Left lung (tissue), 10 donors: ENCODE results near the gene NT5E. TPM values are rescaled to one million over a fixed set of nuclear protein-coding genes. Genes with fewer than 3 reads are reported as not detected.

Experiments used
- ATAC-seq: fragments of 200-7000 bp; cut with Tn5 transposase; one replicate; pipeline ENCODE4 v1.9.1; 2020; ENCODE audit warnings: moderate library complexity
- DNase-seq, 4 donors: peaks; one replicate each; pipeline ENCODE4 v3.0.0-alpha.2; 2013 to 2020
- H3K27ac ChIP-seq, 2 donors: fragments of 200-600 bp; sonication (generic) in 1 of 2; one replicate each; pipeline versions ENCODE4 v1.5.0 to v1.8.0; 2020 to 2021
- H3K27me3 ChIP-seq, 2 donors: fragments of 200-600 bp; sonication (generic) in 1 of 2; one replicate each; pipeline versions ENCODE4 v1.5.0 to v1.8.0; 2020 to 2021
- H3K36me3 ChIP-seq, 2 donors: fragments of 200-600 bp; sonication (generic) in 1 of 2; one replicate each; pipeline versions ENCODE4 v1.5.0 to v1.8.0; 2020 to 2021
- H3K4me1 ChIP-seq, 2 donors: fragments of 200-600 bp; one replicate each; pipeline ENCODE4 v1.8.0; 2021
- H3K4me3 ChIP-seq, 2 donors: fragments of 200-600 bp; sonication (generic) in 1 of 2; one replicate each; pipeline versions ENCODE4 v1.5.0 to v1.8.0; 2020 to 2021; ENCODE audit warnings: mild to moderate bottlenecking in 1 of 2
- H3K9me3 ChIP-seq, 2 donors: fragments of 200-600 bp; sonication (generic) in 1 of 2; one replicate each; pipeline versions ENCODE4 v1.5.0 to v1.8.0; 2020 to 2021
- intact Hi-C, 2 donors: fragments of 100-400 bp; cut with DNase I; formaldehyde crosslinking; loops; one replicate each; pipeline versions ENCODE4 v1.11.2 to v1.14.2; 2022
- polyA plus RNA-seq, 6 donors: library from polyadenylated mRNA; unstranded; fragments of 120-200 nt; gene quantifications; one replicate each; pipeline ENCODE4 v1.2.1, GENCODE V29; 2013; ENCODE audit not compliant: insufficient read length in 6 of 6
- total RNA-seq, 2 donors: library from RNA; stranded (reverse); fragmentation: NEBNext Ultra II Directional; extraction: Animal tissue kit (Norgen Biotek cat#: 25700); gene quantifications; one replicate each; pipeline ENCODE4 v1.2.1, GENCODE V29; 2021
- TF ChIP-seq, protein P1 (sequence below), 2 donors: fragments of 200-600 bp; sonication (generic) in 1 of 2; IDR thresholded peaks; one replicate each; pipeline versions ENCODE4 v1.5.0 to v1.8.0; 2021; ENCODE audit warnings: antibody characterized with exemption in 2 of 2
- donor health status: DM: no; HTN: yes; CAD: no.
- donor health status: DM: no; HTN: no; CAD: no.

Gene NT5E
- total and polyA plus RNA-seq, 8 donors = 9.1 to 16.8 (median 14.5) TPM

DNA sequence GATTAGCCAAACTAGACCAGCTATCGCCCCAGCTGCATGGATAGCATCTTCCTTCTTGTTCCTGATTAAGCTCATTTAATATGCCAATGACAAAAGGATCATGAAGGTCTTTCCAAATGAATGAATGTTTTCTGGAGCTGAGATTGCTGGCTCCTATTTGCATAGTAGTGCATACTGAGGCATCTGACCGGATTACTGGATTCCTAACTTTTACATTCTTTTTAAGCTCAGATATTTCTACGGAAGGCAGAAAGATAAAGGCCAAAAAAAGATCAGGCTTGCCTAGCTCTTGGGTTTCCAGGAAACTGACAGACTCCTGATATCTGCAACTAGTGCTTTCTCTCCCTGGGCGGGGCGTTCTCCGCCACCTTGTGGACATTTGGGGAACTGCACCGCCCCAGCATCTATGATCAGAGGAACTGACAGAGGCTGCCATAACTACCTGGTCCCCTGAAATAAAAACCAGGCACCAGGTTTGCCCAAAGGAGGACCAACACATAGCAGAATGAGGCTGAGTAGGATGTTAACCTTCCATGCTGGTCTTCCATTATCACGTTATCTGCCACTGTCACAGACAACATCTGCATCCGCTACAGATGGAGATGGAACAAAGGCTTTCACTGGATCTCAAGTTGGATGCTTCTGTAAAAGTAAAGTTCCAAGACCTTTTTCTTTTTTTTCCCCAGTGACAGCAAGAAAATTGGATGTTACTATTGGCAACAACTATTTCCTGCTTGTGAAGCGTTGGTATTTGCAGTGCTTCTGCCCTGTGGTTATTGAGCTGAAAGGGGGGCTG lies 33.2 kb downstream of the NT5E start:
- H3K36me3 ChIP-seq = no peaks in the 10 kb centered on the region
- no peaks in the 10 kb centered on the region for H3K9me3 ChIP-seq
- no peak overlapping the region for H3K4me3 ChIP-seq
- intact Hi-C loops = loop anchor here in 1 of 2 donors (5.0 kb wide), 1 partner anchor 126 kb away; no protein-coding TSS in a partner anchor
- H3K27me3 ChIP-seq = no peaks in the 10 kb centered on the region
- DNase-seq (peak; percentile 52 to 93 (median 64)), ATAC-seq (peak; percentile 98)
- H3K4me1 ChIP-seq = no peaks in the 10 kb centered on the region
- TF ChIP-seq, protein P1, sequence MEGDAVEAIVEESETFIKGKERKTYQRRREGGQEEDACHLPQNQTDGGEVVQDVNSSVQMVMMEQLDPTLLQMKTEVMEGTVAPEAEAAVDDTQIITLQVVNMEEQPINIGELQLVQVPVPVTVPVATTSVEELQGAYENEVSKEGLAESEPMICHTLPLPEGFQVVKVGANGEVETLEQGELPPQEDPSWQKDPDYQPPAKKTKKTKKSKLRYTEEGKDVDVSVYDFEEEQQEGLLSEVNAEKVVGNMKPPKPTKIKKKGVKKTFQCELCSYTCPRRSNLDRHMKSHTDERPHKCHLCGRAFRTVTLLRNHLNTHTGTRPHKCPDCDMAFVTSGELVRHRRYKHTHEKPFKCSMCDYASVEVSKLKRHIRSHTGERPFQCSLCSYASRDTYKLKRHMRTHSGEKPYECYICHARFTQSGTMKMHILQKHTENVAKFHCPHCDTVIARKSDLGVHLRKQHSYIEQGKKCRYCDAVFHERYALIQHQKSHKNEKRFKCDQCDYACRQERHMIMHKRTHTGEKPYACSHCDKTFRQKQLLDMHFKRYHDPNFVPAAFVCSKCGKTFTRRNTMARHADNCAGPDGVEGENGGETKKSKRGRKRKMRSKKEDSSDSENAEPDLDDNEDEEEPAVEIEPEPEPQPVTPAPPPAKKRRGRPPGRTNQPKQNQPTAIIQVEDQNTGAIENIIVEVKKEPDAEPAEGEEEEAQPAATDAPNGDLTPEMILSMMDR (IDR thresholded peaks at IDR 0.05) = peak; percentile 99 to 100
- no peak overlapping the region for H3K27ac ChIP-seq

- no peak overlapping the region for H3K4me3 ChIP-seq
- no peaks in the 10 kb centered on the region for H3K27me3 ChIP-seq
- no peaks in the 10 kb centered on the region for H3K9me3 ChIP-seq
- TF ChIP-seq, protein P1 (IDR thresholded peaks at IDR 0.05) = no peak
- intact Hi-C loops = loop anchor here in 1 of 2 donors (5.0 kb wide), 1 partner anchor 127 kb away; no protein-coding TSS in a partner anchor
- no peaks in the 10 kb centered on the region for H3K36me3 ChIP-seq
- ATAC-seq = no peak
- no peak for DNase-seq
- H3K27ac ChIP-seq = no peak overlapping the region
- no peaks in the 10 kb centered on the region for H3K4me1 ChIP-seq
Observed at GRCh38 chr6:85483846-85484245, 34.0 kb downstream of the NT5E start.

DNA sequence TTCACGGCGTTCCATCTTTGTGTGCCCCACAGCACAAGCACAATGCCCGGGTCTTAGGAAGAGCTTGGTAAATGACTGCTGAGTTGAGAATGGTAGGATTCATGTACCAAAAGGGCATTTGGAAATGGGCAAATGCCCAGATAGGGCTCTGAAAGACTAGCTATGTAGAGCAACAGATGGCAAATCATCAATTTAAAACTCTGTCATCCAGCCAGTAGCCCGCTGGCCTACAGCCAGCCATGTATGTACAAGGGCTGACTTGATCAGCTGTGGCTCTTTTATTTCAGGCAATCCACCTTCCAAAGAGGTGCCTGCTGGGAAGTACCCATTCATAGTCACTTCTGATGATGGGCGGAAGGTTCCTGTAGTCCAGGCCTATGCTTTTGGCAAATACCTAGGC lies 35.1 kb downstream of the NT5E start:
- intact Hi-C loops = loop anchor here in 1 of 2 donors (5.0 kb wide), 1 partner anchor 128 kb away; no protein-coding TSS in a partner anchor
- H3K36me3 ChIP-seq = no peaks in the 10 kb centered on the region
- H3K9me3 ChIP-seq = no peaks in the 10 kb centered on the region
- H3K27me3 ChIP-seq = no peaks in the 10 kb centered on the region
- no peak overlapping the region for H3K4me3 ChIP-seq
- no peak for DNase-seq
- no peak for ATAC-seq
- TF ChIP-seq, protein P1 (IDR thresholded peaks at IDR 0.05) = no peak
- H3K4me1 ChIP-seq = no peaks in the 10 kb centered on the region
- H3K27ac ChIP-seq = no peak overlapping the region

DNA sequence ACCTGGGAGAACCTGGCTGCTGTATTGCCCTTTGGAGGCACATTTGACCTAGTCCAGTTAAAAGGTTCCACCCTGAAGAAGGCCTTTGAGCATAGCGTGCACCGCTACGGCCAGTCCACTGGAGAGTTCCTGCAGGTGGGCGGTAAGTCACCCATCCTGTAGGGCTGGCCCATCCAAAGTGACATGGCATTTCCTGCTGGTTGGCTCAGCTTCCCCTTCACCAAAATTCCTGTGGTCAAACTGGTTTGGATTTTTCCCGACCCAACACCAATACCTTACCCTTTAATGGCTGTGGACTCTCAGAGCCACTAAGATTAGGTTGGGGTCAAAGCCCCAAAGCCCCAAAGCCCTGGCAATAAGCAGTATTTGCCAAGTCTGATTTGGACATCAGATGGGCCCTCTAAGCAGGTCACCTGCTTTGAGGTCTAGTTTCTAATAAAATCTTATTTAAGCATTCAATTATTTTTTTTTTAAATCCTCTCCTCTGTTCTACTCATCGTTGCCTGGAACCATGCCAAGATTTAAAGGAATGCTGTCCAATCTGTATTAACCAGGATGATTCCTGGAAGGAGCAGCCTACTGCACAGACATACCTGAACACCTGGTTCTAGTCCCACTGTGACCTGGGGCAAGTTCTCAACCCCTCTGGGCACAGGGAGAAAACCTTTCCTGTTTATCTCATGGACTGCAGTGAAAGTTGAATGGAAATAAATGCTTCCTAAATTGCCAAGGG lies 40.8 kb downstream of the NT5E start:
- Histone ChIP-seq H3K36me3 (no peaks in the 10 kb centered on the region), H3K9me3 (no peaks in the 10 kb centered on the region), H3K27me3 (no peaks in the 10 kb centered on the region), H3K4me3 (no peak overlapping the region), H3K27ac (no peak overlapping the region), H3K4me1 (peaks cover 0 to 3% of the 10 kb centered on the region in 2 donors)
- DNase-seq = no peak
- ATAC-seq = no peak
- TF ChIP-seq, protein P1 (IDR thresholded peaks at IDR 0.05) = no peak
- intact Hi-C loops = no loop called here

DNA sequence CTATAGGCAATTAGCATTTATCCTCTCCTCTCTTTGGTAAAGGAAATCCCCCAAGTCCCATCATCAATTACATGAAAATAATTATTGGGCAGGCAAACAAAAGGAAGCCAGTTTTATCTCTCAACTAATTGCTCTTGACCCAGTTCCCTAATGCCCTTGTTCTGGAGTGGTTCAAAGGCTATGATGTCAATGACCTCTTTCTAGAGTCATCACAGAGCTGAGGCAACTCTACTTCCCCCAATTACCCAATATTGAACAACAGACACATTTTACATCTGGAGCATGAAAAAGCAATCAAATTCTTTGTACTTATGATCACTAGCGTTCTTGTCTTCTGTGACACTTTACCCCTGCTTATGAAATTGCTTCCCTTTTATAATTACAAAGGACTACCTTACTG lies 43.5 kb downstream of the NT5E start:
- H3K27ac ChIP-seq = no peak overlapping the region
- intact Hi-C loops = no loop called here

More for the DNA sequence above, 43.5 kb downstream of the NT5E start:
- no peak for DNase-seq
- H3K9me3 ChIP-seq = peaks cover 0 to 5% of the 10 kb centered on the region in 2 donors
- TF ChIP-seq, protein P1 (IDR thresholded peaks at IDR 0.05) = no peak
- H3K4me3 ChIP-seq = no peak overlapping the region
- no peaks in the 10 kb centered on the region for H3K36me3 ChIP-seq
- H3K4me1 ChIP-seq = peaks cover 0 to 3% of the 10 kb centered on the region in 2 donors
- H3K27me3 ChIP-seq = no peaks in the 10 kb centered on the region
- no peak for ATAC-seq
